ENCODE data around the gene FAM81A. TPM values are rescaled to one million over a fixed set of nuclear protein-coding genes. Genes with fewer than 3 reads are reported as not detected.

Gene FAM81A
- total RNA-seq, 2 donors from 2014 or later, result under 0.01 to 0.78 TPM

GRCh38 chr15:59548501-59549226, 110.7 kb downstream of the FAM81A start:
- intact Hi-C loops (cut with DNase I), result no loop called here
- H3K36me3 ChIP-seq (replicated peaks in 1 of 2; ENCODE audit: insufficient read depth in 1 of 2, low read depth in 2 of 2), result no peaks in the 10 kb centered on the region
- no peaks in the 10 kb centered on the region for H3K9me3 ChIP-seq
- DNase-seq, result no peak
- H3K27me3 ChIP-seq, result no peaks in the 10 kb centered on the region
- ATAC-seq, result no peak
- no peaks in the 10 kb centered on the region for H3K4me1 ChIP-seq
- TF ChIP-seq, protein P1, sequence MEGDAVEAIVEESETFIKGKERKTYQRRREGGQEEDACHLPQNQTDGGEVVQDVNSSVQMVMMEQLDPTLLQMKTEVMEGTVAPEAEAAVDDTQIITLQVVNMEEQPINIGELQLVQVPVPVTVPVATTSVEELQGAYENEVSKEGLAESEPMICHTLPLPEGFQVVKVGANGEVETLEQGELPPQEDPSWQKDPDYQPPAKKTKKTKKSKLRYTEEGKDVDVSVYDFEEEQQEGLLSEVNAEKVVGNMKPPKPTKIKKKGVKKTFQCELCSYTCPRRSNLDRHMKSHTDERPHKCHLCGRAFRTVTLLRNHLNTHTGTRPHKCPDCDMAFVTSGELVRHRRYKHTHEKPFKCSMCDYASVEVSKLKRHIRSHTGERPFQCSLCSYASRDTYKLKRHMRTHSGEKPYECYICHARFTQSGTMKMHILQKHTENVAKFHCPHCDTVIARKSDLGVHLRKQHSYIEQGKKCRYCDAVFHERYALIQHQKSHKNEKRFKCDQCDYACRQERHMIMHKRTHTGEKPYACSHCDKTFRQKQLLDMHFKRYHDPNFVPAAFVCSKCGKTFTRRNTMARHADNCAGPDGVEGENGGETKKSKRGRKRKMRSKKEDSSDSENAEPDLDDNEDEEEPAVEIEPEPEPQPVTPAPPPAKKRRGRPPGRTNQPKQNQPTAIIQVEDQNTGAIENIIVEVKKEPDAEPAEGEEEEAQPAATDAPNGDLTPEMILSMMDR (IDR thresholded peaks at IDR 0.05), result no peak
- no peak for TF ChIP-seq POLR2A (IDR thresholded peaks at IDR 0.05)
- no peak overlapping the region for H3K27ac ChIP-seq
- no peak overlapping the region for H3K4me3 ChIP-seq
- WGBS, 2 donors, result 74 to 81% methylated on average over 9 of the region's 9 CpGs

GRCh38 chr15:59549301-59550185, 111.6 kb downstream of the FAM81A start:
- TF ChIP-seq POLR2A (IDR thresholded peaks at IDR 0.05), result no peak
- TF ChIP-seq, protein P1 (IDR thresholded peaks at IDR 0.05), result no peak
- Histone ChIP-seq H3K4me3 (no peak overlapping the region), H3K9me3 (no peaks in the 10 kb centered on the region), H3K4me1 (no peaks in the 10 kb centered on the region), H3K27me3 (no peaks in the 10 kb centered on the region), H3K27ac (no peak overlapping the region), H3K36me3 (replicated peaks in 1 of 2; ENCODE audit: insufficient read depth in 1 of 2, low read depth in 2 of 2) (no peaks in the 10 kb centered on the region)
- intact Hi-C loops (cut with DNase I), result no loop called here
- 60 to 61% methylated on average over 9 of the region's 9 CpGs for WGBS, 2 donors
- ATAC-seq (no peak), DNase-seq (no peak)

DNA sequence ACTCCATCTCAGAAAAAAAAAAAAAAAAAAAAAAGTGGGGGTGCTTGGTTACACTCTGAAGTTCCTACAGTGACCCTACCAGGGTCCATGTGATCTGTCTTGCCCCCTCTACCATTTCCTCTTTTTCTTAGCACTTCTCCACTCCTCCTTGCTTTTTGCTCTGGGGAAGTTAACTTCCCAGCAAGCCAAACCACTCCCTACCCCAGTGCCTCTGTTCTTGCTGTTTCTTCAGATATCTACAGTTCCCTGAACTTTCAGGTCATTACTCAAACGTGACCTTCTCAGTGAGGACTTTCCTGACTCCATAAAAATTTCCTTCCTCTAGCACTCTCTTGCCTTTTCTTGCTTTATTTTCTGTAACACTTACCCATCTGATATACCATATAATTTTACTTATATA, 112.5 kb downstream of the FAM81A start:
- WGBS, 2 donors, result 22 to 25% methylated on average over 1 of the region's 1 CpG
- TF ChIP-seq POLR2A (IDR thresholded peaks at IDR 0.05), result no peak
- TF ChIP-seq, protein P1 (IDR thresholded peaks at IDR 0.05), result no peak
- Histone ChIP-seq H3K27me3 (no peaks in the 10 kb centered on the region), H3K9me3 (no peaks in the 10 kb centered on the region), H3K4me1 (no peaks in the 10 kb centered on the region), H3K4me3 (no peak overlapping the region), H3K36me3 (replicated peaks in 1 of 2; ENCODE audit: insufficient read depth in 1 of 2, low read depth in 2 of 2) (no peaks in the 10 kb centered on the region), H3K27ac (no peak overlapping the region)
- DNase-seq, result peak in 1 of 4 donors; percentile 8
- no peak for ATAC-seq
- intact Hi-C loops (cut with DNase I), result no loop called here

DNA sequence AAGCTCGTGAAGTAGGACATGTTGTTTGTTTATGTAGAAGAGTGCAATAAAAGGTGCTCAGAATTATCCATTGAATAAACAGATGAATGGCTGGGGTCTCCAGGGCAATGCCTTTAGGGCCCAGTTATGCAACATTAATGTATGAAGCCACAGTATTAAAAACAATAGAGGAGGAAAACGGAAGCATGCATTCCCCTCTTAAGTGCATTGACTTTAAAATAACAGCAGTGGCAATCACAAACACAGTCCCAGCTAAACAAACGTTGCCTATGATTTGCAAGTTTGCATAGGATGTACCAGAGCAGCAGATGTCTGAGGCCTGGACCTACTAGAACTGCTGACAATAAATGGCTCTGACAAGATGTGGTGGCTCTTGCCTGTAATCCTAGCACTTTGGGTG, 113.0 kb downstream of the FAM81A start:
- no peaks in the 10 kb centered on the region for H3K27me3 ChIP-seq
- no peak overlapping the region for H3K4me3 ChIP-seq
- DNase-seq (no peak), ATAC-seq (no peak)
- H3K27ac ChIP-seq, result no peak overlapping the region
- H3K36me3 ChIP-seq (replicated peaks in 1 of 2; ENCODE audit: insufficient read depth in 1 of 2, low read depth in 2 of 2), result no peaks in the 10 kb centered on the region
- 45 to 54% methylated on average over 3 of the region's 3 CpGs for WGBS, 2 donors
- no peaks in the 10 kb centered on the region for H3K9me3 ChIP-seq
- intact Hi-C loops (cut with DNase I), result no loop called here
- H3K4me1 ChIP-seq, result no peaks in the 10 kb centered on the region
- TF ChIP-seq, protein P1 (IDR thresholded peaks at IDR 0.05), result no peak
- no peak for TF ChIP-seq POLR2A (IDR thresholded peaks at IDR 0.05)
